KBM-7 (cell line): Measurements from ENCODE around the gene SERPINF2.
"Not testable (repeated sequence)": the region's sequence is repeated elsewhere in the genome, so short reads cannot be mapped to it uniquely, and the experiment has no call there.

ENCODE experiments used
- DNase-seq: peaks from one replicate; pipeline ENCODE4 v3.0.0-alpha.2; 2015
- in situ Hi-C: fragments of 300-500 bp; cut with MboI; formaldehyde crosslinking; loops from 2 replicates; pipeline ENCODE4 v1.14.3; 2020; ENCODE audit warnings: low sequenced_read_pairs, low pct_unique_long_range_greater_than_20kb, mixed read lengths

SERPINF2 gene

GRCh38 chr17:1776328-1776727 lies 33.7 kb downstream of the SERPINF2 start:
- in situ Hi-C loops: no loop called here
- no peak for DNase-seq

- DNase-seq: no peak
- in situ Hi-C loops: no loop called here
These were observed 34.2 kb downstream of the SERPINF2 start for GRCh38 chr17:1776857-1777256.

- in situ Hi-C loops: no loop called here
- DNase-seq: no peak
These were observed 37.0 kb downstream of the SERPINF2 start for GRCh38 chr17:1779571-1780131.

- no peak for DNase-seq
- in situ Hi-C loops: no loop called here
These were observed 39.5 kb downstream of the SERPINF2 start for GRCh38 chr17:1782171-1782567.

GRCh38 chr17:1783271-1783670 lies 40.6 kb downstream of the SERPINF2 start:
- in situ Hi-C loops: no loop called here
- no peak for DNase-seq

- peak; percentile 55 for DNase-seq
These were observed 41.4 kb downstream of the SERPINF2 start for GRCh38 chr17:1783834-1784611.

GRCh38 chr17:1785930-1786329 lies 43.3 kb downstream of the SERPINF2 start:
- no peak for DNase-seq
- in situ Hi-C loops: no loop called here

More at GRCh38 chr17:1783834-1784611, 41.4 kb downstream of the SERPINF2 start:
- in situ Hi-C loops: no loop called here

- no peak for DNase-seq
- in situ Hi-C loops: no loop called here
These were observed 44.0 kb downstream of the SERPINF2 start for GRCh38 chr17:1786708-1787107.

GRCh38 chr17:1787301-1787902 lies 44.7 kb downstream of the SERPINF2 start:
- in situ Hi-C loops: no loop called here
- no peak for DNase-seq

- in situ Hi-C loops: no loop called here
- DNase-seq: no peak
These were observed 47.3 kb downstream of the SERPINF2 start for GRCh38 chr17:1789936-1790335.

GRCh38 chr17:1792495-1793446 lies 50.1 kb downstream of the SERPINF2 start:
- in situ Hi-C loops: no loop called here
- no peak for DNase-seq

- DNase-seq: no peak
- in situ Hi-C loops: no loop called here
These were observed 50.8 kb downstream of the SERPINF2 start for GRCh38 chr17:1793447-1793806.

- in situ Hi-C loops: no loop called here
- DNase-seq: no peak
These were observed 54.1 kb downstream of the SERPINF2 start for GRCh38 chr17:1796800-1797199.

GRCh38 chr17:1797323-1797722 lies 54.7 kb downstream of the SERPINF2 start:
- in situ Hi-C loops: no loop called here
- DNase-seq: no peak

GRCh38 chr17:1797846-1798245 lies 55.2 kb downstream of the SERPINF2 start:
- in situ Hi-C loops, DNase-seq: not testable (repeated sequence)

GRCh38 chr17:1800240-1800639 lies 57.6 kb downstream of the SERPINF2 start:
- in situ Hi-C loops: no loop called here
- no peak for DNase-seq

- in situ Hi-C loops: no loop called here
- no peak for DNase-seq
These were observed 58.0 kb downstream of the SERPINF2 start for GRCh38 chr17:1800712-1801111.

- DNase-seq: no peak
- in situ Hi-C loops: no loop called here
These were observed 59.8 kb downstream of the SERPINF2 start for GRCh38 chr17:1802429-1802828.

GRCh38 chr17:1803280-1803679 lies 60.6 kb downstream of the SERPINF2 start:
- in situ Hi-C loops: no loop called here
- DNase-seq: no peak
